Prostate gland (tissue), 2 donors: Measurements from ENCODE around the gene TRABD.

Experiments
- CTCF ChIP-seq, 4 experiments: fragments of 200-600 bp in 2 of 4; fragments of 450-650 bp in 2 of 4; sonication (generic) in 2 of 4; IDR thresholded peaks; 1 replicate in 3 of 4; 2 replicates in 1 of 4; pipeline ENCODE4 v1.5.1; 2016 to 2019; ENCODE audit warnings: antibody characterized with exemption in 4 of 4, mild to moderate bottlenecking in 2 of 4, moderate library complexity in 2 of 4
- POLR2A ChIP-seq: fragments of 450-650 bp; IDR thresholded peaks from one replicate; pipeline ENCODE4 v1.6.1; 2016; ENCODE audit warnings: antibody characterized with exemption, mild to moderate bottlenecking
- POLR2AphosphoS5 ChIP-seq: sonication (generic); formaldehyde crosslinking; IDR thresholded peaks from one replicate; pipeline ENCODE4 v1.6.1; 2017; ENCODE audit warnings: antibody characterized with exemption

GRCh38 chr22:50178471-50178864 lies 7.2 kb upstream of the TRABD start:
- no peak for TF ChIP-seq CTCF (IDR thresholded peaks at IDR 0.05)
- TF ChIP-seq POLR2A: no peak
- TF ChIP-seq POLR2AphosphoS5: no peak
